GM12865 (cell line): ENCODE data around the gene MERTK.

Experiments used
- DNase-seq: peaks from one replicate; pipeline ENCODE4 v3.0.0; 2010; ENCODE audit warnings: low read depth
- H3K4me3 ChIP-seq: 2 replicates; pipeline ENCODE4 v1.5.1; 2011; ENCODE audit warnings: mild to moderate bottlenecking, low read depth, low read length, control low read depth
- TF ChIP-seq, protein P1 (sequence below): IDR thresholded peaks from 2 replicates; pipeline ENCODE4 v1.5.1; 2011; ENCODE audit warnings: low read length, control low read depth, low read depth, inconsistent platforms; ENCODE audit not compliant: insufficient read depth; ENCODE audit errors: missing control alignments

Gene MERTK

DNA sequence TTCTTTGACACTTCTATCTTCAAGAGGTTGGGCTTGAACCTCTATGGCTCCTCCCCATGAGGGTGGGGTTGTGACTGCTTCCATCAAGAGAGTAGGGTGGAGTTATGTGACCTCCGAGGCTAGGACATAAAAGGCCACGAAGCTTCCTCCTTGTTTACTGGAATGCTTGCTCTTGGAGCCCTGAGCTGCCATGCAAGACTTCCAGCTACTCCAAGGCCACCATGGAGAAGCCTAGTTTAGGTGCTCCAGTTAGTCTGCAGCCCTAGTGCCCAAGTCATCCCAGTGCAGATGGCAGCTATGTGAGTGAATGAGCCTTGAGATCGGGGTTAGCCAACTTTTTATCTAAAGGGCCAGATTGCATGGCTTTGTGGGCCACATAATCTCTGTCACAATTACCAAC is 2.4 kb upstream of the MERTK start:
- no peak for DNase-seq
- TF ChIP-seq, protein P1, sequence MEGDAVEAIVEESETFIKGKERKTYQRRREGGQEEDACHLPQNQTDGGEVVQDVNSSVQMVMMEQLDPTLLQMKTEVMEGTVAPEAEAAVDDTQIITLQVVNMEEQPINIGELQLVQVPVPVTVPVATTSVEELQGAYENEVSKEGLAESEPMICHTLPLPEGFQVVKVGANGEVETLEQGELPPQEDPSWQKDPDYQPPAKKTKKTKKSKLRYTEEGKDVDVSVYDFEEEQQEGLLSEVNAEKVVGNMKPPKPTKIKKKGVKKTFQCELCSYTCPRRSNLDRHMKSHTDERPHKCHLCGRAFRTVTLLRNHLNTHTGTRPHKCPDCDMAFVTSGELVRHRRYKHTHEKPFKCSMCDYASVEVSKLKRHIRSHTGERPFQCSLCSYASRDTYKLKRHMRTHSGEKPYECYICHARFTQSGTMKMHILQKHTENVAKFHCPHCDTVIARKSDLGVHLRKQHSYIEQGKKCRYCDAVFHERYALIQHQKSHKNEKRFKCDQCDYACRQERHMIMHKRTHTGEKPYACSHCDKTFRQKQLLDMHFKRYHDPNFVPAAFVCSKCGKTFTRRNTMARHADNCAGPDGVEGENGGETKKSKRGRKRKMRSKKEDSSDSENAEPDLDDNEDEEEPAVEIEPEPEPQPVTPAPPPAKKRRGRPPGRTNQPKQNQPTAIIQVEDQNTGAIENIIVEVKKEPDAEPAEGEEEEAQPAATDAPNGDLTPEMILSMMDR: no peak
- H3K4me3 ChIP-seq: no peak overlapping the region

DNA sequence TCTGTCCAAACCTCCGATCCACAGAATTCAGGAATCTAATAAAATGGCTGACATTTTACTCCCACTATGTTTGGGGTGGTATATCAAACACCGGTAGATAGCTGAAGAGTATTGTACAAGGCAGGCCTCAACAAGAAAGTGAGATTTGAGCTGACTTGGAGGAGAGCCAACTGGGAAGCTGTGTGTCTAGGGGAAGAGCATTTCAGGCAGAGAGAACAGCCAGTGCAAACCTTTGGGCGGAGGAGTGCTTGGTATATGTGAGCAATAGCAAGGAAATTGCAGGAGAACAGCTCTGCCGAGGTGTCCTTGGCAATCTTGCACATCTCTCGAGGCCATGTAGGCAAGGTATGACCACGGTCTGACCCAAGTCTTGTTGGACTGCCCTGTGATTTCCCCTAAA is 1.8 kb upstream of the MERTK start:
- TF ChIP-seq, protein P1: no peak
- DNase-seq: no peak
- H3K4me3 ChIP-seq: no peak overlapping the region

DNA sequence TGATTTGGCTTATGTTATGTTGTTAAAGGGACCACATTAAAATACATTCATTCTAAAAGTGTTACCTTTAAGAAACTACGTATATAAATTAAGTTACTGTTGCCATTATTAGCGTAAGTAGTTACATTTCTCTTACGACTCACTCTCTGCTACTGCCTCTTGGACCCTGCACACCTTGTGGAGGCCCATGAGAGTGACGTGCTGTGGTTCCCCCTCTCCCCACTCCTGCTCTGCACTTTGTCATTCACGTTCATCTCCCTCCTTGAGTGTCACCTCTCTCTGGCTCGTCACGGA is 830 bp upstream of the MERTK start:
- TF ChIP-seq, protein P1: no peak
- DNase-seq: no peak
- peak overlapping the region; percentile 67 for H3K4me3 ChIP-seq

DNA sequence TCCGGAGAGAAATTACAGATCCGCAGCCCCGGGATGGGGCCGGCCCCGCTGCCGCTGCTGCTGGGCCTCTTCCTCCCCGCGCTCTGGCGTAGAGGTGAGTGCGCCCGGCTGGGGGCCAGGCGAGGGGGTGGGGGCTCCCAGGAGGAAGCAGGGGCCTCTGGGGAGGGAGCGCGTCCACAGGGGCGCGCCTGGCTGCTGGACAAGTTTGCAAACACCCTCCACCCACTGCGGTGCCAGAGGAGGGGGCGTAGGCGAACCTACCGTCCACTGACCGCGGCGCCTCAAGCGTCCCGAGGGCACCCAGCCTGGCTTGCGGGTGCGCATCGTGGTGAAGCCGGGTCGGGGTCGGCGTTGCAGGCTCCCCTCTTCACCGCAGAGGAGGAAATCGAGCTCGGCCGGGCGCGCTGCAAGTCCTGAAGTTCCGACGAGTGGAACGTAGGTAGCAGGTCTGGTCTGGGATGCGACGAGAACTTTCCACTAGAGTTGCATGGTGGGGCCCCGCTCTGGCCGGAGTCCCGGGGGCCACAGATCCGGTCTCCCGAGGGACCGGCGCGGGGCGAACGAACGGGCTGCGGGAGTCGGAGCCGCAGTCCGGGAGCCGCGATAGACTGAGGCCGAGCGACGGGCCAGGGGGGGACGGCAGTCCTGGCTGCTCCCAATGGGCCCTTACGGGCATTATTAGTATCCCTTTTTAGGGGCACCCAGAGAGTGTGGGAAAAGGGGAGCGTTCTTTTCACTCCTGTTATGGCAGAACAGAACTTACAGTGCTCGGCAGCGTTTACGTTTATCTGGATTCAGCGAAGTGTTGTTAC is 502 bp downstream of the MERTK start:
- DNase-seq: no peak
- TF ChIP-seq, protein P1: no peak
- peak overlapping the region; percentile 67 for H3K4me3 ChIP-seq

DNA sequence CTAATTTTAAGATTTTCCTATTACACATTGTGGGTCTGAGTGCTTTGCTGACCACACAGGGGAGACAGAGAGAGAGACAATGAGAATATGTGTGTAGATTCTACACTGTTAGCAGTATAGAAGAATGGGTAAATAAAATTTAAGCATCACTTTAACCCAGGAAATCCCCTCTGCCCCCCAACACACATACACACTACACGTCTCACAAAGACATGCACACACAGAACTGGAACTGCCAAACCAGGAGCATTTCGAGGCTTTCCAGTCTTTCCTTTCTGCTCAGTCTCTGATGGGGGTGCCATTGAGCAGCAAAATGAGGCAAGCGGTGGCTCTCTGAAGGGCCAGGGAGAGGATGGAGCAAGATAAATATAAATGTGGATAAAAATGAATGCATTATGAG is 2.5 kb downstream of the MERTK start:
- TF ChIP-seq, protein P1: no peak
- no peak overlapping the region for H3K4me3 ChIP-seq
- DNase-seq: no peak

DNA sequence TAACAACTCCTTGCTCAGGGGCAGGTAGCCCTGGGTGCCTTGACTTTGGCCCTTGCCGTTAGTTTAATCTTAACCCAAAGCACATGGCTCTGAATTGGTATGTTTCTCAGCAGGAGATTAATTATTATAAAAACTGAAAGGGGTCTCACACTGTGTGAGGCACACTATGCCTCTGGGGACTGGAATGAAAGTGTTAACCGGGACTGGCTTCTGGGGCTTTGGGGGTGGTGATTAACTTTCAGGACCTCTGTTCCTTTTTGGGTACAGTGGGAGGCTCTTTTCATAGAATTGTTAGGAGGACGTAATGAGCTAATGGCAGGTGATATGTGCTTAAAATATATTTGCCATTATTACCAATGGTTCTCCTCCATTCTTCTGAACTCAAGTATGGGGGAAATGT is 5.1 kb downstream of the MERTK start:
- TF ChIP-seq, protein P1: no peak
- DNase-seq: no peak
- no peak overlapping the region for H3K4me3 ChIP-seq

DNA sequence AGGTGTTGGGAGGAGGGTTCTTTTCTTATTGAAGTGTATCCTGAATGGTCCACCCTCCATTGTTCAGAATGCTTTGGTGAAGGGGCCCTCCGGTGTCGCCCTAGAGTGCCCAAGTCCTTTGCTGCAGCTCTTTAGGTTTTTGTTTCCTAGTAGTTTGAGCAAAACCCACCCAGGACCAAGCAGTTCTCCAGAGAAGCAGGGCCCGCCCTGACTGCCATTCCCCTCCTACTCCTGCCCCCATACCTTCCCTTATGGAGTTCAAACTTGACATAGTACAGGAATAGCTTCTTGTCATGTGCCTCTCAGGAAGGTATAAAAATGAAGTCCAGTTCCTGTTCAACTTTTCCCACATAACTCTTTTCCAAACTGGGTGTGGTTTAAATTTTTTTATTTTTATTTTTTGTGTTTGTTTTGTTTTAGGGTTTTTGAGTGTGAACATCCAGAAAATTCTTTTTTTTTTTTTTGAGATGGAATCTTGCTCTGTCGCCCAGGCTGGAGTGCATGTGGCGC is 5.6 kb downstream of the MERTK start:
- TF ChIP-seq, protein P1: no peak
- H3K4me3 ChIP-seq: no peak overlapping the region
- no peak for DNase-seq
